Measurements from ENCODE around the gene BUD13.

DNA sequence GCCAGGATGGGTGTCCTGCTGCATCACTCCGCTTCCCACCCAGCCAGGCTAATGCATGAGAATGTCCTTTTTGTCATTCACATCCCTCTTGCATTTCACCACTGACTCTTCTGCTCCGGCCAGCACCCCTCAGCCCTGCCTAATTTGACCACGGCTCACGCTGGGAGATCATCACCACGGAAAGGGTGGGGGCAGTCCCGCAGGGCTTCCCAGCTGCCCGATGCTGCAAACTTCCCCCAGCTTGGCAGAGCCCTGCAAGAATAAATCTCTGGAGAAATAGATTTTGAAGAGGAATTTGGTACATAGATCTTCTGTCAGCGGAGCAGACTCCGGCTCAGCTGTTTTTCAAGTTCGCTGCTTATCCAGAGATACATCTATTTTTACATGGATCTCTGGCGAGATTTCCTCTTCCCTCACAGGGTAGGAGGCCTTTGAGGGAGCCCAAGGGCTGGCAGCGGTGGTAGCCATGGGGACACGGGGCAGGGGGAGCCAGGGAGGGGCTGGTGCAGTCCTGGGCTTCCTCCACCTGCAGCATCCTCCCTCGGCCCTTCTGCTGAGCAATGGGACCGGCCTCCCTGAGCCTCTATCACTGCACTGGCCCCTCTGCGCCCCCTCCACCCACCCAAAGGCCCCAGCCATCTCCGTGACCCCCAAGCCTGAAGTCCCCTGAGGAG is 62.6 kb downstream of the BUD13 start:
- TF ChIP-seq CTCF (IDR thresholded peaks at IDR 0.05) (no peak), POLR2A (IDR thresholded peaks at IDR 0.05; ENCODE audit: low read depth) (no peak)

Measured in esophagus muscularis mucosa (tissue), 3 donors.